HG02840 (cell line): ENCODE measurements around the gene TBPL2.
"Not testable (repeated sequence)": the region's sequence is repeated elsewhere in the genome, so short reads cannot be mapped to it uniquely, and the experiment has no call there.

Experiments
- ATAC-seq: cut with Tn5 transposase; IDR thresholded peaks from one replicate; pipeline ENCODE4 v1.9.1; 2021; ENCODE audit warnings: mild to moderate bottlenecking, moderate library complexity, moderate number of reproducible peaks; ENCODE audit not compliant: unreplicated experiment, low FRiP score

TBPL2 gene

GRCh38 chr14:55411426-55412389 lies 28.7 kb downstream of the TBPL2 start, which contains the start of gene ATG14:
ATG14 (minus strand) TSS chr14:55411830; CDS start chr14:55411822, 8 bp downstream.
- ATAC-seq = peak; percentile 93

DNA sequence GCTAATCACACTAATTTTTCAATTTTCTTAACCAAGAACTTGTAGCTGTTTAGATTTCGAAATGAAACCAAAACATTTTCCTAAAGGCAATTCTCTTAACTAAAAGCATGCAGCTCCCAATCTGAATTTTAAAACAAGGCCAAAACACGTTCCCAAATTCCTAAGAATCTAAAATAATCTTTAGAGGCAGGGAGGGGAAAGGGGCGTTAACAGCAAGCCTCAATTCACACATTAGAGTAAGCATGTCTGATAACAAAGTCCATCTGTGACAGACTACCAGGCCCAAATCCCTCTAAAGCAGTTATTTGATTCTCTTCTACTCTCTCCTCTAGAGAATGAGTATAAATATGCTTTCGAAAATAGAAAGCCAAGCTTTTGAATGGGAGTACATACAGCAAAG lies 29.5 kb downstream of the TBPL2 start:
- no peak for ATAC-seq

GRCh38 chr14:55404173-55404854 lies 36.1 kb downstream of the TBPL2 start:
- ATAC-seq = no peak

GRCh38 chr14:55401751-55402150 lies 38.7 kb downstream of the TBPL2 start:
- no peak for ATAC-seq

GRCh38 chr14:55399852-55400251 lies 40.6 kb downstream of the TBPL2 start:
- ATAC-seq = no peak

GRCh38 chr14:55399183-55399582 lies 41.2 kb downstream of the TBPL2 start:
- no peak for ATAC-seq

DNA sequence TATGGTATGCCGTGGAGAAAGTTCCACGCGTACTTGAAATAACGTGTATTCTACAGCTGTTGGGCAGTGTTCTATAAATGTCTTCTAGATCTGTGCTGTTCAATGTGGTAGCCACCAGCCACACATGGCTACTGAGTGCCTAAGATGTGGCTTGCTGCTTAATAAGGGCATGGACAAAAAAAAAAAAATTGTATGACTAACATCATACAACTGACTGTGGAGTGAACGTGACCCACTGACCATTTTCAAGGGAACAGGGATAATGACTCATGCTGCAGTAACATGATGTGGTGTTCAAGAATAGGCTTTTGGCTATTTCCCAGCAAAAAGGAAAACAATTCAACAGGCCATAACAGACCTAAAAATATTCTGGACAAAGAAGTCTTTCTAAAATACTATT lies 41.7 kb downstream of the TBPL2 start:
- no peak for ATAC-seq

- no peak for ATAC-seq
These were observed 51.1 kb downstream of the TBPL2 start for GRCh38 chr14:55389330-55389729.

DNA sequence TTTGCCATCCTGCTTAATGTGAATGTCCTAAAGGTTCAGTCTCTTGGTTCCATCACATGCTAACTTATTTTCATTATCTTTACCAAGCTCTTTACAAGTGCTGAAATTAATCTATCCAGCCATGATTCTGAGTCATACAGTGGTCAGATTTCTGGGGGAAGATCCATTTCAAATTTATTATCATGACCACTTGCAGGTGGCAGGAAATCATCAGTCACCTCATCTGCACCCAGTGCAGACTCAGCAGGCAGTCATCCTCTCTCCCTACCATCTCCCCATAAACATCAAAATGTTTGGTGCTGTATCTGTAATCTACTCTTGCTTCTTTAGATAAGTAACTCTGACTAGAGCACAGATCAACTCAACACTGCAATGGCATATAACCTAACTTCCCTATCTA lies 52.3 kb downstream of the TBPL2 start:
- no peak for ATAC-seq

DNA sequence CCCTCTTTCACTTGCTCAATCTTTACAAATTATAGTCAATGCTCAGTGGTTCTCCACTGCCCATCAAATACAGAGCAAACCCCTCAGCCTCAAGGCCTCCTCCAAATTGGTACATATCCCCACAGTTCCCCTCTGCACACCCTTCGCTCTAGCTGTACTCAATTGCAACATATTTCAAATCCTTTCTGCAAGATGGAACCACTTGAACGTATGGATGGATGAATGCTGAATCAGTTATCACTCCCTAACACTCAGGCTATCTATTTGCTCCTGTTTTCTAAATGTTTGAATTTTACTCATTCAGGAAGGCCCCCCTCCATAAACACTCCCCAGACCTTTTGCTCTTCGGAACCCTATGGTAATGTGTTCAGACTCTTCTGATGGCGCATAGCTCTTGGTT lies 53.3 kb downstream of the TBPL2 start:
- ATAC-seq = no peak

DNA sequence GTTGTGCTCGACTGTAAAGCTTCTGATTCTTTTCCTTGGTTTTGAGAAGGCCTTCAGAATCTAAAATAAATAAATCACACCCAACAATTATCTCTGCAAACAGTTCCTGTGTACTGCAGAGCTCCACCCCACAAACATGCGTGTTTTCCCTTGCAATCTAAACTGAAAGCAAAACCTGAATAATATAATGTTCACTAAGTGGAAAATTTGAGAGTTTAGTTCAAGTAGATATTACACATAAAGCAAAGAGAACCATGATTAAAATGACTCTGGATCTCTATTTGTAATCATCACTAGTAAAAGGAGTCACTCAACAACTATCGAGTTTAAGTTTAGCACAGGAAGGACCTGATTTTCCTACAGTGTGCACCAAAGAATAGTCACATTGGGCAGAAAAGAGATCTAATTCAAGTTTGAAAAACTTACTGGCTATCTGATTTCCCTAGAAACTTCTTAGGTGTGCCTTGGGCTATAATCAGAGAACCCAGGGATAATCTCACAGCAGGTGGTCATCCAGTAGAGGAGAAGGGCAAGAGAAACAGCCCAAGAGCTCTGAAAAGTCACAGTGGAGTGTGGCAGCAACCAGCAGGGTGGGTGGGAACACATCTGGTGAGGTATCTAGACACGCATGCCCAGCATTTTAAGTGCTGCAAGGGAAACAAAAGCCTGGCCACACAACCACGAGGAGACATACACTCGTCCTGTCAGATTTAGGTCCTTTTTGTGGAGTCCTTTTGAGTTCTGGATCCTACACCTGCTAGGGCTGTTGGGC lies 54.2 kb downstream of the TBPL2 start:
- no peak for ATAC-seq

DNA sequence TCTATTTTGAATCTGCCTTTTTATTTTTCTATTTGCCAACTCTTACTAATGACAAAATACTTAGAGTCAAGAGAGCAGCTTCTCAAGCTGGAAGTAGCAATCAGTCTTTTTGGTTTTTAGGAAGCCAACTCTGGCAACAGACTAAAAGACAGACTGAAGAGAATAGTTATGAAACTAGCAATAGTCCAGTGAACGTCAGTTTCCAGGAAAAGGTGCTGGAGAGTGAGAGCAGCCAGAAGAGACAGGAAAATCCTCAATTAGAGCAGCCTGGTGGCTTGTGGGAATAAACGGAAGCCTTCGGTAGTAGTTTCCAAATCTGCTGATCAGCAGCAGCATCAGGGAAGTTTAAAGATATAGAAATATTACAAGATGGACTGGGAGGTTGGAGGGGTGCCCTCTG lies 55.9 kb downstream of the TBPL2 start:
- ATAC-seq = no peak

DNA sequence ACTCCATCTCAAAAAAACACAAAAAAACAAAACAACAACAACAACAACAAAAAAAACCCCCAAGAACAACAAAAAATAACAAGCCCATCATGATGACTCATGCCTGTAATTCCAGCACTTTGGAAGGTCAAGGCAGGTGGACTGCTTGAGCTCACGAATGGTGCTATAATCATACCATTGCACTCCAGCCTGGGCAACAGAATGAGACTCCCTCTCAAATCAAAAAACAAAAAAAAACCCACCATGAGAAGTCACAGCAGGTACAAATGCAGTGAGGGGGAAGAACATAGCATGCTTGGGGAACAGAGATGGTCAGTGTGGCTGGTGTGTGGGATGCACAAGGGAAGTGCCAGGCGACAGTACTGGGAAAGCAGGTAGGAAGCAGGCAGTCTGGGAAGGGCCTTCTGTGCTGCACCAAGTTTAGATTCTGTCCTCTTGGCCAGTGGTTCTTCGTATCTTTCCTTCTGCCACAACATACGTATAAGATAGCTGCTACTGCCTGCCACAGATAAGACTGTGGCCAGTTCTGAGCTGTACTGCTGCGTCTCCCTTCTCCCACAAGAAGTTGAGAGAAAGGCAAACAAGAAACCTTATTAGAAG lies 56.8 kb downstream of the TBPL2 start:
- no peak for ATAC-seq

DNA sequence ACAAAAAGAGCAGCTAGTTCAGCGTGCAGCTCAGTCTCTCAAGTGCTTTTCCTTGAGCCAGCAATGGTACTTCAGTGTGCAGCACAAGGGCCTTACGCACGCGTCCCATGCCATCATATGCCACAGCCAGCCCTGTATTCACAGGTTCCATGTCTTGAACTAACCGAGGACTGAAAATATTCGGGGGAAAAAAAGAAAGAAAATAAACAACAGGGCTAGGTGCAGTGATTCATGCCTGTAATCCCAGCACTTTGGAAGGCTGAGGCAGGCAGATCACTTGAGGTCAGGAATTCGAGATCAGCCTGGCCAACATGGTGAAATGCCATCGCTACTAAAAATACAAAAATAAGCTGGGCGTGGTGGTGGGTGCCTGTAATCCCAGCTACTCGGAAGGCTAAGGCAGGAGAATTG lies 57.4 kb downstream of the TBPL2 start:
- not testable (repeated sequence) for ATAC-seq

- ATAC-seq = no peak
These were observed 57.9 kb downstream of the TBPL2 start for GRCh38 chr14:55382483-55382882.

DNA sequence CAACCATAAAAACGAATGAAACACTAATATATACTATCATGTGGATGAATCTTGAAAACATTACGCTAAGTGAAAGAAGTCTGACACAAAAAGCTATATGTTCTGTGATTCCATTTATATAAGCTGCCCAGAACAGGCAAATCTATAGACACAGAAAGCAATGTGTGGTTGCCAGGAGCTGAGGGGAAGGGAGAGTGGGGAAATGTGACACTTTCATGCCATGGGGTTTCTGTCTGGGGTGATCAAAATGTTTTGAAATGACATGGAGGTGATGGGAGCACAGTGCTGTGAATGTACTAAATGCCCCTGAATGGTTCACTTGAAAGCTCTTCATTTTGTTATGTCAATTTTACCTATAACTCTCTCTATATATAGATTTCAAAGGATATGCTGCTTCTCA lies 58.9 kb downstream of the TBPL2 start:
- ATAC-seq = no peak

- no peak for ATAC-seq
These were observed 59.4 kb downstream of the TBPL2 start for GRCh38 chr14:55381040-55381439.

DNA sequence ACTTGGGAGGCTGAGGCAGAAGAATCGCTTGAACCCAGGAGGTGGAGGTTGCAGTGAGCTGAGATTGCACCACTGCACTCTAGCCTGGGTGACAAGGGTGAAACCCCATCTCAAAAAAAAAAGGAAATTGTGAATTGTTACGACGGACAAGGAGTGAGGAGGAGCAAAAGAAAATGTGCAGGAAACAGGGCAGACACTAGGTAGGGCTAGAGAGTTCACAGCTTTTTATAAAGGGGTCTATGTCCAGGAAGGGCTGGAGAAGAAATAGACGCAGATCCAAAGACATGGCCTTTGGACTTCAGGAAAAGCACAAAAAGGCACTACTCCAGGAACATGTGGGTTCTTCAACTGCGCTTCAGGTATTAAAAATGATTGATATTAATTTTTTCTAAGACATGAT lies 63.2 kb downstream of the TBPL2 start:
- ATAC-seq = no peak

DNA sequence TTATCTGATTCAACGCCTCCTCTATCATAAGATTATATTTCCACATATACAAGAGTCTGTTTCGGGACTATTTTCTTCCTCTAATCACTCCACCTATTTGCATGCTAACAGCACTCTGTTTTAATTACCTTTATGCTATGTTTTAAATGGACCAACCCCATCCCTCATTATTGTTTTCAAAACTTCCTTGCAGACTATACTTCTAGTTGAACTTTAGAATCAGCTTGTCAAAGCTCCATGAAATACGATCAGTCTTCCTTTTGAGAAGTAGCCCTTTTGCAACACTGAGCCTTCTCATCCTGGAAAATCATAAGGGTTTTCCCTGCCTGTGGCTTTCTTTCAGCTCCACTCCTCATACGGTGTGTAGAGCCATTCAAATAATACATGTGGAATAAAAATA lies 65.6 kb downstream of the TBPL2 start:
- no peak for ATAC-seq
